ENCODE results near the gene SOBP.

SOBP gene

DNA sequence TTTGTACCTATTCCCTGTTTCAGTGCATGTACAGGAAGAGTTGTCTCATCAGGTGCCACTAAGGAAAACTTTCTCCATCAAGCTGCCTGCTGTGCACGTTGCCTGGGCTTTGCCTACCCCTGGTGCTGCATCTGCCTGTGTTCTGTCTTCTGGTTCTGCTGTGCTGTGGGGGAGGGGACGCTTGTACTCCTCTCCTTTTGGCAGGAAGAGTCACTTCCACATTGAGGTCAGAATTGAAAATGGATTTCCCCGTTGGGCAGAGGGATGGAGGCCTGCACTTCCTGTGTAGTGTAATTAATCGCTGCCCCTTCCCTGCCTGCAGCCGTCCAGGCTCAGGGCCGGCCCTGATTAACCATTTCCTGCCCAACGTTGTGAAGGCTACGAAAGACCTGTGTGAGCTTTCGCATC is 180.9 kb downstream of the SOBP start:
- no peak overlapping the region for H3K27ac ChIP-seq (ENCODE audit: low read length)
- no peaks in the 10 kb centered on the region for H3K27me3 ChIP-seq (ENCODE audit: low read depth, low read length)
- H3K9me3 ChIP-seq (ENCODE audit: insufficient read depth, low read length): no peaks in the 10 kb centered on the region
- H4K20me1 ChIP-seq (ENCODE audit: insufficient read depth, low read length): no peaks in the 10 kb centered on the region
- peak overlapping the region; percentile 75 for H3K4me2 ChIP-seq (ENCODE audit: low read length)
- peak overlapping the region; percentile 60; the same call in 1 of the 2 replicates for H2AFZ ChIP-seq (ENCODE audit: low read depth, low read length)
- 0 out of 2 replicates have a peak overlapping the region, but pooled peaks have one; percentile 6 for H3K9ac ChIP-seq (ENCODE audit: low read length)
- peak overlapping the region; percentile 60 for H3K4me3 ChIP-seq (ENCODE audit: low read length)
- TF ChIP-seq, protein P1, sequence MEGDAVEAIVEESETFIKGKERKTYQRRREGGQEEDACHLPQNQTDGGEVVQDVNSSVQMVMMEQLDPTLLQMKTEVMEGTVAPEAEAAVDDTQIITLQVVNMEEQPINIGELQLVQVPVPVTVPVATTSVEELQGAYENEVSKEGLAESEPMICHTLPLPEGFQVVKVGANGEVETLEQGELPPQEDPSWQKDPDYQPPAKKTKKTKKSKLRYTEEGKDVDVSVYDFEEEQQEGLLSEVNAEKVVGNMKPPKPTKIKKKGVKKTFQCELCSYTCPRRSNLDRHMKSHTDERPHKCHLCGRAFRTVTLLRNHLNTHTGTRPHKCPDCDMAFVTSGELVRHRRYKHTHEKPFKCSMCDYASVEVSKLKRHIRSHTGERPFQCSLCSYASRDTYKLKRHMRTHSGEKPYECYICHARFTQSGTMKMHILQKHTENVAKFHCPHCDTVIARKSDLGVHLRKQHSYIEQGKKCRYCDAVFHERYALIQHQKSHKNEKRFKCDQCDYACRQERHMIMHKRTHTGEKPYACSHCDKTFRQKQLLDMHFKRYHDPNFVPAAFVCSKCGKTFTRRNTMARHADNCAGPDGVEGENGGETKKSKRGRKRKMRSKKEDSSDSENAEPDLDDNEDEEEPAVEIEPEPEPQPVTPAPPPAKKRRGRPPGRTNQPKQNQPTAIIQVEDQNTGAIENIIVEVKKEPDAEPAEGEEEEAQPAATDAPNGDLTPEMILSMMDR (IDR thresholded peaks at IDR 0.05; ENCODE audit: low read depth, low read length): no peak
- TF ChIP-seq EZH2phosphoT487 (IDR thresholded peaks at IDR 0.05; ENCODE audit: low read depth): no peak
- H3K36me3 ChIP-seq (replicated peaks; ENCODE audit: low read depth, low read length): no peaks in the 10 kb centered on the region
- H3K4me1 ChIP-seq (ENCODE audit: low read length): peaks cover 24% of the 10 kb centered on the region
- no peaks in the 10 kb centered on the region for H3K79me2 ChIP-seq (ENCODE audit: low read length)

DNA sequence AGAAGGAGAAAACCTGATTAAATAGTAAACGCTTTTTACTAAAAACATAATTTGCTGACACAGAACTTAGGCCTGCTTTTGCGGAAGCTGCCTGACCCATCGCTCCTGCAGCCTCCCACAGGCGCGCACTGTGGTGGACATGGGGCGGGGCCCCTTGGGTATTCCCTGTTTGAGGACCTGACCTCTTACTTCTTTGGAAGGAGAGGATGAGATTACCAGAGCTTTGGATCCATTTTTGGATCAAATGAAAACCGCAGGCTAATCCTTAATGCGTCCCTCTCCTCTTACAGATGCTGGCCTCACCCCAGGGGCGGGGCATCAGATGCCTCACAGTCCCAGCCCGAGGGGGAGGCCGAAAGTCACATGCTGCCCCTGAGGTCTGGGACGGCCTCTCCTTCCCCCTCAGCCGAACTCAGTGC is 183.2 kb downstream of the SOBP start:
- H3K9me3 ChIP-seq (ENCODE audit: insufficient read depth, low read length): no peaks in the 10 kb centered on the region
- TF ChIP-seq, protein P1 (IDR thresholded peaks at IDR 0.05; ENCODE audit: low read depth, low read length): no peak
- TF ChIP-seq EZH2phosphoT487 (IDR thresholded peaks at IDR 0.05; ENCODE audit: low read depth): no peak
- no peak overlapping the region for H3K27ac ChIP-seq (ENCODE audit: low read length)
- peaks cover 16% of the 10 kb centered on the region for H3K4me1 ChIP-seq (ENCODE audit: low read length)
- H2AFZ ChIP-seq (ENCODE audit: low read depth, low read length): no peak overlapping the region
- no peaks in the 10 kb centered on the region for H3K79me2 ChIP-seq (ENCODE audit: low read length)
- no peaks in the 10 kb centered on the region for H3K27me3 ChIP-seq (ENCODE audit: low read depth, low read length)
- no peak overlapping the region for H3K9ac ChIP-seq (ENCODE audit: low read length)
- no peaks in the 10 kb centered on the region for H4K20me1 ChIP-seq (ENCODE audit: insufficient read depth, low read length)
- H3K4me2 ChIP-seq (ENCODE audit: low read length): no peak overlapping the region
- H3K4me3 ChIP-seq (ENCODE audit: low read length): no peak overlapping the region
- H3K36me3 ChIP-seq (replicated peaks; ENCODE audit: low read depth, low read length): no peaks in the 10 kb centered on the region

DNA sequence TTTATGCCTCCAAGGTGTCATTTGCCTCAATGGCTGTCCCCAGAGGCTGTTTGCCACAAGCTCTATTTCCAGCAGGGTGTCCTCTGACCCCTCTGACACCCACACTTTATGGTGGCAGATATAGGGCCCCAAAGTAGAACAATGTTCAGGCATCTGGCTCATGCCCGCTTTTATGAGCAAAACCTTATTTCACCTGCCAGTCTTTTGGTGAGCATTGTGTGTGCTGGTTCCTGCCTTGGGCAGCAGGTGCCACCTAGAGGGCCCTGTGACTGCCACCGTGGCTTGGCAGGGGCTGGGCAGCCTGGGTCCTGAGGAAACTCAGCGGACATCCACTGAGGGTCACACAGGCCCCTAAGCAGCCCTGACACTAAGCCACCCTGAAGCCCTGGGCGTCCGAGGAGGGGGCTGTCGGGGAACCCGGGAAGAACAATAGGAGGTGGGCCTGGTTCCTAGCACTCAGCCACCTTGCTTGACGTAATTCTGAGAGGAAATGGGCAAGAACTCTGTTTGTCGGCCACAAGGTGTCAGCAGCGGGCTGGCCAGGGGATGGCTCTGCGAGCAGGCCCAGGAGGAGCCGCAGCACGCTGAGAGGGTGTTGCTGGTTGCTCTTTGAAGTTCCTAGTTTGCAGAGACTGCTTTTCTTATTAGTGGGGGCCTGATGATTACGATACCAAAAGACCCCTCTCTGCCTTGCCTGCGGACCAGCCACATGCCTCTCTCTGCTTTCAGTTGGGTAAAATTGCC is 185.2 kb downstream of the SOBP start:
- H3K79me2 ChIP-seq (ENCODE audit: low read length): no peaks in the 10 kb centered on the region
- H4K20me1 ChIP-seq (ENCODE audit: insufficient read depth, low read length): no peaks in the 10 kb centered on the region
- no peaks in the 10 kb centered on the region for H3K27me3 ChIP-seq (ENCODE audit: low read depth, low read length)
- H3K4me2 ChIP-seq (ENCODE audit: low read length): peak overlapping the region; percentile 91
- no peaks in the 10 kb centered on the region for H3K36me3 ChIP-seq (replicated peaks; ENCODE audit: low read depth, low read length)
- H3K9ac ChIP-seq (ENCODE audit: low read length): peak overlapping the region; percentile 51; the same call in 1 of the 2 replicates
- H3K9me3 ChIP-seq (ENCODE audit: insufficient read depth, low read length): no peaks in the 10 kb centered on the region
- peak overlapping the region; percentile 85; the same call in 1 of the 2 replicates for H2AFZ ChIP-seq (ENCODE audit: low read depth, low read length)
- peaks cover 16% of the 10 kb centered on the region for H3K4me1 ChIP-seq (ENCODE audit: low read length)
- H3K27ac ChIP-seq (ENCODE audit: low read length): no peak overlapping the region
- H3K4me3 ChIP-seq (ENCODE audit: low read length): peak overlapping the region; percentile 77
- TF ChIP-seq, protein P1 (IDR thresholded peaks at IDR 0.05; ENCODE audit: low read depth, low read length): peak; percentile 83
- no peak for TF ChIP-seq EZH2phosphoT487 (IDR thresholded peaks at IDR 0.05; ENCODE audit: low read depth)

DNA sequence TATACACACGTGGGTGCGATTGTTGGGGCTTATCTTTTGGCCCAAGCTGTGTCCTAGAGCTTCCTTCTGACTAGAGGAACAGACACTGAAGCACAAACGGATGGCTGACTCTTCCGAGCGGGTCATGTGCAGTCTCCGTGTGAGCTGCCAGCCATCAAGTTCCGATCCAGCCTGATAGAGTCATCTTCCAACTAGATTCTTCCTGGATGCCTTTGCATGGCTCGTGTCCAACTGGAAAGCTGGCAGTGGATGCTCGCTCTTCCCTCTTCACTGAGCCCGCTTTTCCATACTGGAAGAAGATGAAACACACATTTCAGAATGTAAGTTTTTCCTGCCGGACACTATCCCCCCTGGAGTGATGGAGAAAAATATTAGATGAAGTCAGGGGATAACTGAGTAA is 186.1 kb downstream of the SOBP start:
- H3K36me3 ChIP-seq (replicated peaks; ENCODE audit: low read depth, low read length): no peaks in the 10 kb centered on the region
- no peaks in the 10 kb centered on the region for H4K20me1 ChIP-seq (ENCODE audit: insufficient read depth, low read length)
- no peaks in the 10 kb centered on the region for H3K27me3 ChIP-seq (ENCODE audit: low read depth, low read length)
- H3K9me3 ChIP-seq (ENCODE audit: insufficient read depth, low read length): no peaks in the 10 kb centered on the region
- H3K4me3 ChIP-seq (ENCODE audit: low read length): no peak overlapping the region
- peaks cover 7% of the 10 kb centered on the region for H3K4me1 ChIP-seq (ENCODE audit: low read length)
- no peak overlapping the region for H3K9ac ChIP-seq (ENCODE audit: low read length)
- H3K79me2 ChIP-seq (ENCODE audit: low read length): no peaks in the 10 kb centered on the region
- no peak overlapping the region for H3K4me2 ChIP-seq (ENCODE audit: low read length)
- no peak overlapping the region for H3K27ac ChIP-seq (ENCODE audit: low read length)
- H2AFZ ChIP-seq (ENCODE audit: low read depth, low read length): no peak overlapping the region
- TF ChIP-seq EZH2phosphoT487 (IDR thresholded peaks at IDR 0.05; ENCODE audit: low read depth): no peak
- TF ChIP-seq, protein P1 (IDR thresholded peaks at IDR 0.05; ENCODE audit: low read depth, low read length): no peak
